ENCODE data around the gene NFATC2. TPM values are rescaled to one million over a fixed set of nuclear protein-coding genes. Genes with fewer than 3 reads are reported as not detected.

Gene NFATC2
- polyA plus RNA-seq, 1 of the 3 experiments (the other 2 are of a cell fraction), result 0.36 TPM

- WGBS (ENCODE audit: low lambda C conversion rate), result 88% methylated on average over 10 of the region's 10 CpGs
- H3K9me3 ChIP-seq, result no peaks in the 10 kb centered on the region
Measured at GRCh38 chr20:51467956-51468626, 74.4 kb downstream of the NFATC2 start.

GRCh38 chr20:51463998-51464397 is 78.5 kb downstream of the NFATC2 start:
- Histone ChIP-seq H3K27ac (ENCODE audit: low read depth in 2 of 2, low read length in 1 of 2) (no peak overlapping the region), H3K9me3 (no peaks in the 10 kb centered on the region), H4K20me1 (ENCODE audit: insufficient read depth) (no peaks in the 10 kb centered on the region), H3K27me3 (ENCODE audit: insufficient read depth) (no peaks in the 10 kb centered on the region), H3K36me3 (replicated peaks in 1 of 2; ENCODE audit: control insufficient read depth in 1 of 2, insufficient read depth in 2 of 2, low read length in 1 of 2) (no peaks in the 10 kb centered on the region), H3K79me2 (ENCODE audit: insufficient read depth) (no peaks in the 10 kb centered on the region), H2AFZ (ENCODE audit: low read depth) (no peak overlapping the region), H3K4me2 (no peak overlapping the region), H3K4me1 (ENCODE audit: control insufficient read depth in 1 of 2, insufficient read depth in 2 of 2, low read depth in 1 of 2, low read length in 1 of 2) (peaks cover 0 to 10% of the 10 kb centered on the region in 2 experiments; a peak in 1 of 4 replicates), H3K9ac (no peak overlapping the region), H3F3A (replicated peaks; ENCODE audit: insufficient read depth) (no peaks in the 10 kb centered on the region), H3K4me3 (ENCODE audit: low read depth in 2 of 2, low read length in 1 of 2) (no peak overlapping the region), H3K9me2 (no peaks in the 10 kb centered on the region)
- DNase-seq, result no peak
- POLR2A ChIA-PET, result no interaction called here
- no peak for TF ChIP-seq MXI1 (IDR thresholded peaks at IDR 0.05; ENCODE audit: low read depth, low read length)
- TF ChIP-seq ELF1 (IDR thresholded peaks at IDR 0.05), result no peak
- no peak for TF ChIP-seq MAX (IDR thresholded peaks at IDR 0.05; ENCODE audit: low read depth)
- no peak for TF ChIP-seq RAD21 (IDR thresholded peaks at IDR 0.05; ENCODE audit: low read length)
- no peak for TF ChIP-seq CHD2 (IDR thresholded peaks at IDR 0.05; ENCODE audit: low read length, partially characterized antibody)
- no peak for TF ChIP-seq FOXM1 (IDR thresholded peaks at IDR 0.05; ENCODE audit: low read depth)
- WGBS (ENCODE audit: low lambda C conversion rate), result 89% methylated on average over 7 of the region's 9 CpGs
- CTCF ChIA-PET, result no interaction called here

More at GRCh38 chr20:51467956-51468626, 74.4 kb downstream of the NFATC2 start:
- POLR2A ChIA-PET, result no interaction called here
- Histone ChIP-seq H3K9ac (no peak overlapping the region), H3K27ac (ENCODE audit: low read depth in 2 of 2, low read length in 1 of 2) (no peak overlapping the region), H2AFZ (ENCODE audit: low read depth) (no peak overlapping the region), H3K27me3 (ENCODE audit: insufficient read depth) (no peaks in the 10 kb centered on the region), H3K4me1 (ENCODE audit: control insufficient read depth in 1 of 2, insufficient read depth in 2 of 2, low read depth in 1 of 2, low read length in 1 of 2) (peaks cover 0 to 15% of the 10 kb centered on the region in 2 experiments; a peak in 1 of 4 replicates), H3K4me3 (ENCODE audit: low read depth in 2 of 2, low read length in 1 of 2) (no peak overlapping the region), H3K79me2 (ENCODE audit: insufficient read depth) (no peaks in the 10 kb centered on the region), H3K9me2 (no peaks in the 10 kb centered on the region), H3K36me3 (replicated peaks in 1 of 2; ENCODE audit: control insufficient read depth in 1 of 2, insufficient read depth in 2 of 2, low read length in 1 of 2) (no peaks in the 10 kb centered on the region), H4K20me1 (ENCODE audit: insufficient read depth) (no peaks in the 10 kb centered on the region), H3F3A (replicated peaks; ENCODE audit: insufficient read depth) (no peaks in the 10 kb centered on the region), H3K4me2 (no peak overlapping the region)
- CTCF ChIA-PET, result interaction anchor here (2.0 kb wide), 1 partner anchor 39 kb away, joined by 4 read pairs; no protein-coding TSS in a partner anchor
- no peak for TF ChIP-seq MEF2A (IDR thresholded peaks at IDR 0.05; ENCODE audit: borderline replicate concordance, low read depth)
- no peak for TF ChIP-seq FOSL2 (IDR thresholded peaks at IDR 0.05; ENCODE audit: borderline replicate concordance, low read depth)
- TF ChIP-seq PBX3 (IDR thresholded peaks at IDR 0.05), result no peak
- no peak for TF ChIP-seq MXI1 (IDR thresholded peaks at IDR 0.05; ENCODE audit: low read depth, low read length)
- no peak for TF ChIP-seq TCF12 (IDR thresholded peaks at IDR 0.05)
- TF ChIP-seq YY1 (IDR thresholded peaks at IDR 0.05; ENCODE audit: low read depth), result no peak
- no peak for DNase-seq

- CTCF ChIA-PET, result interaction anchor here (0.7 kb wide), 1 partner anchor 44 kb away, joined by 3 read pairs; no protein-coding TSS in a partner anchor
- H3K36me3 ChIP-seq (replicated peaks in 1 of 2; ENCODE audit: control insufficient read depth in 1 of 2, insufficient read depth in 2 of 2, low read length in 1 of 2), result no peaks in the 10 kb centered on the region
- no peak for TF ChIP-seq IRF3 (IDR thresholded peaks at IDR 0.05; ENCODE audit: low read depth, low read length)
- no peak for TF ChIP-seq RAD21 (IDR thresholded peaks at IDR 0.05; ENCODE audit: low read length)
- no peak for TF ChIP-seq FOXJ3 (CRISPR knock-in tag; IDR thresholded peaks at IDR 0.05)
- TF ChIP-seq GABPA (IDR thresholded peaks at IDR 0.05; ENCODE audit: low read depth), result no peak
- TF ChIP-seq GATA2 (CRISPR knock-in tag; IDR thresholded peaks at IDR 0.05), result no peak
- no peak for TF ChIP-seq USF2 (IDR thresholded peaks at IDR 0.05; ENCODE audit: borderline replicate concordance, low read depth, low read length)
- no peak for TF ChIP-seq RCOR1 (IDR thresholded peaks at IDR 0.05; ENCODE audit: low read length)
- TF ChIP-seq PBX3 (IDR thresholded peaks at IDR 0.05), result no peak
- TF ChIP-seq NRF1 (IDR thresholded peaks at IDR 0.05; ENCODE audit: low read depth, low read length), result no peak
- no peak for TF ChIP-seq TCF12 (IDR thresholded peaks at IDR 0.05)
- no peak for TF ChIP-seq FOXM1 (IDR thresholded peaks at IDR 0.05; ENCODE audit: low read depth)
Measured at GRCh38 chr20:51463560-51463959, 79.0 kb downstream of the NFATC2 start.

More at GRCh38 chr20:51463560-51463959, 79.0 kb downstream of the NFATC2 start:
- Histone ChIP-seq H3K4me1 (ENCODE audit: control insufficient read depth in 1 of 2, insufficient read depth in 2 of 2, low read depth in 1 of 2, low read length in 1 of 2) (peaks cover 0 to 10% of the 10 kb centered on the region in 2 experiments; a peak in 1 of 4 replicates), H2AFZ (ENCODE audit: low read depth) (no peak overlapping the region), H4K20me1 (ENCODE audit: insufficient read depth) (no peaks in the 10 kb centered on the region), H3K4me3 (ENCODE audit: low read depth in 2 of 2, low read length in 1 of 2) (no peak overlapping the region), H3K9me3 (no peaks in the 10 kb centered on the region), H3K27me3 (ENCODE audit: insufficient read depth) (no peaks in the 10 kb centered on the region), H3K4me2 (no peak overlapping the region), H3K9me2 (no peaks in the 10 kb centered on the region), H3K9ac (no peak overlapping the region), H3F3A (replicated peaks; ENCODE audit: insufficient read depth) (no peaks in the 10 kb centered on the region), H3K27ac (ENCODE audit: low read depth in 2 of 2, low read length in 1 of 2) (no peak overlapping the region; a peak in 1 of 4 replicates), H3K79me2 (ENCODE audit: insufficient read depth) (no peaks in the 10 kb centered on the region)
- DNase-seq, result no peak
- POLR2A ChIA-PET, result no interaction called here
- 84% methylated on average over 7 of the region's 8 CpGs for WGBS (ENCODE audit: low lambda C conversion rate)
